Measurements from ENCODE around the gene RHOG.

- no peak for TF ChIP-seq POLR2AphosphoS5 (IDR thresholded peaks at IDR 0.05; ENCODE audit: low read depth)
- no peak for TF ChIP-seq CTCF (IDR thresholded peaks at IDR 0.05; ENCODE audit: insufficient read depth, low read length)
These were observed 26.7 kb upstream of the RHOG start for GRCh38 chr11:3867209-3868091.

Measured in HL-60 (cell line).